GM10248 (cell line): Measurements from ENCODE around the gene FASTK.

ENCODE experiments used
- CTCF ChIA-PET: fragments of 300-600 bp; sonication (Branson Sonifier 250); formaldehyde crosslinking; extraction: SDS; loops from one replicate; lab custom pipeline; 2021; ENCODE audit warnings: antibody characterized with exemption; lab: Yijun Ruan, JAX
- POLR2A ChIA-PET: fragments of 350-650 bp; sonication (Branson Sonifier 250); formaldehyde crosslinking; extraction: SDS; loops from one replicate; lab custom pipeline; 2020; ENCODE audit warnings: antibody characterized with exemption; lab: Yijun Ruan, JAX
- DNase-seq: peaks from one replicate; pipeline ENCODE4 v3.0.0; 2012; ENCODE audit errors: extremely low spot score
- TF ChIP-seq, protein P1 (sequence below): IDR thresholded peaks from 2 replicates; pipeline ENCODE4 v1.5.1; 2012; ENCODE audit warnings: mild to moderate bottlenecking, low read depth; ENCODE audit errors: extremely low read depth, missing control alignments, control extremely low read depth

FASTK gene

DNA sequence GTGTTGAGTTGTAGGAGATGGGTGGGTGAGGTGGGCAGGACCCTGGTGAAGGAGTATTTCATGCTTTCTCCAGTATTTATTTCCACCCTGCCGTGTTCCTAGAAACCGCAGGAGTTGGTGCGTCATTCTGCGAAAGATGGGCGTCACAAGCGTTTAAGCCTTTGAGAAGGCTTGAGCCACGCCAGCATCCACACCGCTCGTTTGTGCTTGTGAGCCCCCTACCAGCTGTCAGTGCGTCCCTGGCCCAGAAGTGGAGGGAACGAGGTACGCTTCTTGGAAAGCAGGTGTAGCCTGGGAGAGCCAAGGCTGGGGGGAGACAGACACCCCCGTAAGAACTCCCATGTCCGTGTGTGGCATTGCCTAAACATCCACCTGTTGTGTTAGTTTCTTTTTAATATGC lies 11.4 kb upstream of the FASTK start:
- POLR2A ChIA-PET, result no interaction called here
- CTCF ChIA-PET, result interaction anchor here (12.8 kb wide), 1 partner anchor 16 kb away, joined by 149 read pairs; no protein-coding TSS in a partner anchor
- TF ChIP-seq, protein P1, sequence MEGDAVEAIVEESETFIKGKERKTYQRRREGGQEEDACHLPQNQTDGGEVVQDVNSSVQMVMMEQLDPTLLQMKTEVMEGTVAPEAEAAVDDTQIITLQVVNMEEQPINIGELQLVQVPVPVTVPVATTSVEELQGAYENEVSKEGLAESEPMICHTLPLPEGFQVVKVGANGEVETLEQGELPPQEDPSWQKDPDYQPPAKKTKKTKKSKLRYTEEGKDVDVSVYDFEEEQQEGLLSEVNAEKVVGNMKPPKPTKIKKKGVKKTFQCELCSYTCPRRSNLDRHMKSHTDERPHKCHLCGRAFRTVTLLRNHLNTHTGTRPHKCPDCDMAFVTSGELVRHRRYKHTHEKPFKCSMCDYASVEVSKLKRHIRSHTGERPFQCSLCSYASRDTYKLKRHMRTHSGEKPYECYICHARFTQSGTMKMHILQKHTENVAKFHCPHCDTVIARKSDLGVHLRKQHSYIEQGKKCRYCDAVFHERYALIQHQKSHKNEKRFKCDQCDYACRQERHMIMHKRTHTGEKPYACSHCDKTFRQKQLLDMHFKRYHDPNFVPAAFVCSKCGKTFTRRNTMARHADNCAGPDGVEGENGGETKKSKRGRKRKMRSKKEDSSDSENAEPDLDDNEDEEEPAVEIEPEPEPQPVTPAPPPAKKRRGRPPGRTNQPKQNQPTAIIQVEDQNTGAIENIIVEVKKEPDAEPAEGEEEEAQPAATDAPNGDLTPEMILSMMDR, result no peak
- DNase-seq, result no peak

DNA sequence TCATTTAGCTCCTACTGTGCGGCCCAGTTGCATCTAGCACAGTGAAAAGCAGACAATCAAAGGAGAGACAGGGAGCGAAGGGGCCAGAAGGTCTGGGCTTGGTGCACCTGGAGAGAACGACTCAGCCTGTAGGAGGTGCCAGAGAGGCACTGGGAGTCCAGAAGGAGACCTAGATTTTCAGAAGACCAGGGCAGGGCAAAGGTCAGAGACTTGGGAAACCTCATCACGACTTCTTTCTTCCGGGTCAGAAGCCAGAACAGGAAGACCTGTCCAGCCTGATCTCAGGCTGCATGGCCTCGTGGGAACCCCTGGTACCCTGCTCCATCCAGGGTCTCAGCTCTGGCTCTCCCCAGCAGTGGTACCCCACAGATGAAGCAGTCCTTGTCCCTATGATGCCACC lies 10.8 kb upstream of the FASTK start:
- CTCF ChIA-PET, result interaction anchor here (0.9 to 12.8 kb wide), 3 partner anchors 16 to 108 kb away, joined by 3 to 149 read pairs (median 3); no protein-coding TSS in a partner anchor
- POLR2A ChIA-PET, result no interaction called here
- TF ChIP-seq, protein P1, result peak; percentile 51
- DNase-seq, result peak; percentile 51

DNA sequence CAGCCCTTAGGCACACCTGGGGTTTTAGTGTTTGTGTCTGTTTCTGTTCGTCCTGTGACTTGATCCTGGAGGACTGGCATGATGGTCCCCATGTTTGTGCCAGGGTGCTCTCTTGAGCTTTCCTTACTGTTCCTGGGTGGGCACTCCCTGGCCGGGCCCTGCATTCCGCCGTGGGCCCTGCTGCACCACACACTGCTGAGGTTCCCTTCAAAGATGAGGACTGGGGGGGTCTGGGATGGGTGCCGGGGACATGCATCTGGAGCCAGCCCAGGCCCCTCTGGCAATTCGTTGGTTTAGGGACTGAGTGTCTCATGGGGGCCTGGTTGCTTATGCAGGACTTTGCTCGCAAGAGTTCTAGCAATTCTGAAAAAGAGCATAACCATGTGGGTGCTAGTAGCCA lies 10.4 kb upstream of the FASTK start:
- ChIA-PET POLR2A (no interaction called here), CTCF (interaction anchor here (0.9 to 12.8 kb wide), 3 partner anchors 17 to 107 kb away, joined by 3 to 149 read pairs (median 3); no protein-coding TSS in a partner anchor)
- TF ChIP-seq, protein P1, result no peak
- DNase-seq, result no peak

DNA sequence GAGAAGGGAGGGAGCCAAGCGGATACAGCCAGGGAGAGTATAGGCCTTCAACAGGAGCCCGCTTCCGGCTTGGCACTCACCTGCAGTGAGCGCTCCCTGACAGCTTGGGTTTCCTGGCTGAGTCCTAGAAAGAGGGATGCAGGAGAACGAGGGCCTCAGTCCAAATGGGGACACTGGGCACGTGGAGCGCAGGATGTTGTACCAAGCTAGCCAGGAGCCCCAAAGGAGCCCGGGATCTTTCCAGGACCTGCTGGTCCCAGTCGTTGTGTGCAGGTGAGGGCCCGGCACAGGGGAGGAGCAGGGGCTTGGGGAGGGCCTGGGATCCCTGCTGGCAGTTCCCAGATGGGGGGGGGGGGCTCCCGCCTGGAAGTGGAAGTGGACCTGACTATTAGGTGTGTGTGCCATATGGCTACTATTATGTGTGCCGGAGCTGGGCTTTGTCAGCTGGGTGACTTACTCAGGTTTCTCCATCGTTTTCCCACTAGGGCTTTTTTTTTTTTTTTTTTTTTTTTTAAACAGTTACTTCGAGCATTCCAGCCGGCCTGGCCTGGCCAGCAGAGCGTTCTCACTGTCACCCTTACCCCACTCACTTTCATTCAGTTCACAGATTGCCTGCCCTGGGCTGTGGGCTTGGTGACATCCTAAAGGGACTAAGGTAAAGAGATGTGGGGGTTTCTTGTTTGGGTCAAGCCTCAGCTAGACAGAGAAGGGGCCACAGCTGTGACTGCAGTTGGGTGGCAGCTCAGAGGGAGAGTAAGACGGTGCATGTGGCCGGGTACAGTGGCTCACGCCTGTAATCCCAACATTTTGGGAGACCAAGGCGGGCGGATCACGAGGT lies 9.5 kb upstream of the FASTK start:
- ChIA-PET CTCF (interaction anchor here (0.7 to 12.8 kb wide), 4 partner anchors 8 to 106 kb away, joined by 3 to 149 read pairs (median 4); no protein-coding TSS in a partner anchor), POLR2A (no interaction called here)

DNA sequence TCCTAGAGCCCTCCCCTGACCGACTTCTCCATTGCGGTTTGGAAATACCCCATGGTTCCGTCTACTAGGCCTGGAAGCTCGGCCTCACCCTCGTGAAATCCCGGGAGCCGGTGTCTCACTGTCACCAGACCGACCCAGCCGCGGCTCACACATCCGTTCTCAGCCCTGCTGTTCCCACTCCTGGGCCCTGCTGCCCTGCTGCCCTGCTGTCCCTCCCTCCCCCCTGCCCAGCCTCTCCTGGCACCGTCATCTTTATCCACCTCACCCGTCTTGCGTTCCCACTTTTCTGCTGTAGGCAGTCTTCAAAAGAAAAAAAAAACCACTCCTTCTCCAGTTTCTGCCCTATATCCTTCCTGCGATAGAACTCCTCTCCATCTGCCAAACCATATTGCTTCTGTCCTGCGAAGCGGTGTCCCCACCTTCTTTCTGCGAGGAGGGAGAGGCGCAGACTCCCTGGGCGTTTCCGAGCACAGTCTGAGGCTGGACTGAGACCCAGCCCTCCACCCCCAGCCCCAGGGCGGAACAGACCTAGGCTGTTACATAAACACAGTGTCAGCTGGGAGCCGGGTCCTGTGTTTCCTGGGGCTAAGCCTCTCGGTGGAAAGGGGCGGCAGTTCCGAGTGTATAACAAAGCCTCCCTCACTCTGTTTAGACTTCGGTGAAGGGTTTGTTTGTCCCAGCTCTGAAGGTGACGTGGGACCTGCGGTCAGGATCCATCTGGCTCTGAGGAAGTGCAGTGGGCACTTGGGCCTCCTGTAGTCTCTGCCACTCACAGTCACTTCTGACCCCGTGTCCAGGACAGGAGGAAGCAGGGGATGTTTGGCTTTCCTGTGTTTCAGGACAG lies 8.5 kb upstream of the FASTK start:
- TF ChIP-seq, protein P1, result no peak
- CTCF ChIA-PET, result interaction anchor here (0.7 to 12.8 kb wide), 5 partner anchors 8 to 71 kb away, joined by 3 to 149 read pairs (median 3); no protein-coding TSS in a partner anchor
- no peak for DNase-seq
- POLR2A ChIA-PET, result no interaction called here

More for the DNA sequence above, 9.5 kb upstream of the FASTK start:
- no peak for DNase-seq
- TF ChIP-seq, protein P1, result no peak
